SH-SY5Y (cell line): ENCODE results near the gene MTHFD1L.

ENCODE experiments used
- GATA2 ChIP-seq: IDR thresholded peaks from 2 replicates; pipeline ENCODE4 v1.6.1; 2011; ENCODE audit warnings: mild to moderate bottlenecking, low read depth, low read length
- GATA3 ChIP-seq: IDR thresholded peaks from 2 replicates; pipeline ENCODE4 v1.6.1; 2011; ENCODE audit warnings: low read depth, mild to moderate bottlenecking, low read length, moderate library complexity

MTHFD1L gene

DNA sequence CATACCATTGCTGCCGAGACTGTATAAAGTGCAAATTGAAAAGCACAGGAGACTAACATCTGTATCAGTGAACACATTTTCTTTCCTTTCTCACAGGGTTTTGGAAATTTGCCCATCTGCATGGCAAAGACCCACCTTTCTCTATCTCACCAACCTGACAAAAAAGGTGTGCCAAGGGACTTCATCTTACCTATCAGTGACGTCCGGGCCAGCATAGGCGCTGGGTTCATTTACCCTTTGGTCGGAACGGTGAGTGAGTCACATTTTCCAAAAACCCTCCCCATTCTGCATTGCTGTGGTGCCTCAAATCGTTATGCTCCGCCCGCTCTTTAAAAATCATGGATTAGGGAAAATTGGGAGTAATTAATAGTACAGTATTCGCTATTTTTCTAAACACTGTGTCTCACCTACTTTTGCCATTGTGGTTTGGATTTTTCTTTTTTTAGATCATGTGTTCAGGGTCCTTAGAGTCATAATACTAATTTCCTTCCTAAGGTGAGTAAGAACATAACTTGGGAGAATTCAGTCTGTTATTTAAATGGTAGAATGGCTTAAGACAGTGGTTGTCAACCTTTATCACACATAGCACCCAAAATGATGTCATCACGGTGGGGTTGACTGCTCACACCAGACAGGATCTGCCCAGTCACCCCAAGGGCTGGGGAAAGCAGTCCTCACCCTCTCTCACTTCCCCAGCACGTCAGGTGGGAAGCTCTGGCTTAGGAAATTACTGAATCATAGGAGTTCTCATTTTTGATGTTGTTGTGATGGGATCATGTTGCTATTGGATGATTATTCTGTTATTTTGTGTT, 171.6 kb downstream of the MTHFD1L start:
- no peak for TF ChIP-seq GATA2
- TF ChIP-seq GATA3 = no peak

DNA sequence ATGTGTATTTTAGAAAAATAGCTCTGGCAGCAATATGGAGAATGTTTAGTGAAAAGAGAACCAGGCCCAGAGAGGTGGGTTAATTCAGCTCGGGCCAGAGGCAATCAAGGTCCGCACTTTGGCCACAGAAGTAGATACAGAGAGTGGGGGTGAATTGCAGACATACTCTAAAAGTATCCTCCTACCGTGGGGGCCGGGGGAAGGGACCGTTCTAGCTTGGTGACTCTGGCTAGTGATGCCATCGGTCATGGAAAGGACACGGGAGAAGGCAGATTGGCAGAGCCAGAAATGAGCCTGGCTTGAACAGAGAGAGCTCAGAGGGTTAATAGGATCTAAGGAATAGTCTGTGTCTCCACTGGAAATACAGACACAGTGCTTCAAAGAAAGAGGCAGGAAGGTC, 173.1 kb downstream of the MTHFD1L start:
- TF ChIP-seq GATA3 (no peak), GATA2 (no peak)

DNA sequence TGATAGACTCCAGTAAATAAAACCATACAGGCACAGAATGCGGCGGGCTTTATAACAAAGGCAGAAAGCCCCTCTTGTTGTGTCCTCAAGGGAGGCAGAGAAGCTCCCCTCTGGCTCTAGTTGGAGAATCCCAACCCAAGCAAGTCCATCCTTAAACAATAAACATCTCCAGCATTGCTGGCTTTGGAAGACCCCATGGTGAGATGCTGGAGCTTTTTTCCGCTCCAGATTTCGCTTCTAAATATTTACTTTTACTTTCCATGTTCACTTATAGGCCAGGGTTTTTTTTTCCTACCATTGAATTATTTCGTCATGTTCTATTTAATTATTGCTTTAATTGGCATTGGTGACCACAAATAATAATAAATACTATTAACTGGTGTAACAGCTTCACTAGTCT, 176.2 kb downstream of the MTHFD1L start:
- no peak for TF ChIP-seq GATA2
- no peak for TF ChIP-seq GATA3

DNA sequence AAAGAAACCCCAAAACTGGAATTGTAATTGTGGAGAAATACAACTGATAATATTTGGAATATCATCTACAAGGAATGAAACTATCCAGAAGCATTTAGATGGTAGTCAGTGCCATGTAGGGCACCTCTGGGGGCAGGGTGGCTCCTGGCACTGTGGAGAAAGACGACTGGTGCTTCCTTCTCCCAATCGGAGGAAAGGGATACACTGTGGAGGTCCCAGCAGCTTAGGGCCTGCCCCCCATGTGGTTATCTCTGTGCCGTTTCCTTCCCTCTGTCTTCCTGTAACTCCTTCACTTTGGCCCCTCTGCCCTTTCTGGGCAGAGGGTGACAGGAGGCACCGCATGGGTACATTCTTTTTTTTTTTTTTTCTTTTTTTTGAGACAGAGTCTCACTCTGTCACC, 178.4 kb downstream of the MTHFD1L start:
- TF ChIP-seq GATA2 (no peak), GATA3 (no peak)

DNA sequence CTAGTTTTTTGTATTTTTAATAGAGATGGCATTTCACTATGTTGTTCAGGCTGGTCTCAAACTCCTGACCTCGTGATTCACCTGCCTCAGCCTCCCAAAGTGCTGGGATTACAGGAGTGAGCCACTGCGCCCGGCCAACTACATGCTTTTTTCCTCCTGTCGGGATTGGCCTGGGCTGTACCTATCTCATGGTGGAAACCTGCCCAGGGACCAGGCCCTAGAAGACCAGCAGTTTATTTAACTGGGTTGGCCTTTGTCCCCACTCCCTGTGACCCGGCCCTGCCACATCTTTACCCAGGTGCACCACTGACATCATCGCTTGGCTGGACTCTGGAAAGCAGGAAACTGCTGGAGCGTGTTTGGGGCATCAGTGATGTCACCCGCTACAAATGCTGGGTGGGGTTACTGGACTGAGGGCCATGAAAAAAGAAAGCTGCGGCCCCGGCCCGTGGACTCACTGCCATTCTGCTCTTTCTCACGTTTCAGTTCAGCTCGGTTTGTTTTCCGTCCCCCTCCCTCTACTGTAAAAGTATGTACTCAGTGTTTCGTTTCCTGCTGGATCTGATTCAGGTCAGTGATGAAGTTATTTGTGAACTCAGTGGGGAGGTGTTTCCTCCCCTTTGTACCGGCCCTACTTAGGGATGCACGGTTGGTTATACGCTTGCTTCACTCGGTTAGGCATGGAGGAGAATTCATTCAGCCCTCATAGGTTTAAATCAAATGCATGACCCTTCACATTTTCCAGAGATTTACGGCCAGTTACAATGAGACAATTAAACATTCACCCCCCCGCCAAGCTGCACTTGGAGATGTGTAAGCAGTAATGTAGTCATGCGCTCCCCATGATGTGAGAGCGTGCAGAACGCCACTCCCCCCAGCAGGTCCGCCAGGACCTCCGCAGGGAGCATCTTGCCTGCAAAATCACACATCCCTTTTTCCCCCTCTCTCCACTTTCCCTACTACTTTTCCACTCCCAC, 179.3 kb downstream of the MTHFD1L start:
- TF ChIP-seq GATA2 = no peak
- no peak for TF ChIP-seq GATA3

DNA sequence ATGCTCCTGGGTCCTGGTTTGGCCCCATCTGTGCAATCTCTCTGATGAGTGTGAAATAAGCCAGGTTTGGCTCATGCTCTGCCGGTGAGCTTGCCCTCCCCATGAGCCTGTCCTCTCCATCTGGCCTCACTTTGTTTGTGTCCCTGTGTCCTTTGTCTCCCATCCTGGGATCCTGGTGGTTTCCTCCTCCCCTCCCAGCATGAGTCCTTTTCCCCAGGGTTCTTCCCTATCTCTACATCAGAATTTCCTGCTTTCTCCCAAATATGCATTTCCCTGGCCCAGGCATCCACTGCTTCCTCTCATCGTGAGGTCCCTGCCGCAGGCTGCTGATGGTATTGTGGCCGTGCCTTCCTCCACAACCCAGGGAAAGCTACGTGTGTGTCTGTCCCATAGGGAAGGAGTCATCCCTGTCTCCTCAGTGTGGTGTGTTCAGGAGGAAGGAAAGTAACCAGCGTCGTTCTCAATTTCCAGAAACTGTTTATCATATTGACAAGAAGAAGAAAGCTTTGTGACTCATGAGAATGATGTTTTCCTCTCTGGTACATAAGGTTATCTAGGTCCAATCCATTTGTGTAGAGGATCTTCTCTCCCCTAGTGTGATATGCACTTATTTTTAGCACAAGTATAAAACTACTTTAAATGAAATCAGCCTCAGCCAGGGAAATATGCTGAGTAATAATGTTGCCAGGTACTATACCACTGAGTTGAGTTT, 180.2 kb downstream of the MTHFD1L start:
- TF ChIP-seq GATA3 (0 out of 2 replicates have a peak, but pooled peaks have one; percentile 47), GATA2 (peak; percentile 66)

DNA sequence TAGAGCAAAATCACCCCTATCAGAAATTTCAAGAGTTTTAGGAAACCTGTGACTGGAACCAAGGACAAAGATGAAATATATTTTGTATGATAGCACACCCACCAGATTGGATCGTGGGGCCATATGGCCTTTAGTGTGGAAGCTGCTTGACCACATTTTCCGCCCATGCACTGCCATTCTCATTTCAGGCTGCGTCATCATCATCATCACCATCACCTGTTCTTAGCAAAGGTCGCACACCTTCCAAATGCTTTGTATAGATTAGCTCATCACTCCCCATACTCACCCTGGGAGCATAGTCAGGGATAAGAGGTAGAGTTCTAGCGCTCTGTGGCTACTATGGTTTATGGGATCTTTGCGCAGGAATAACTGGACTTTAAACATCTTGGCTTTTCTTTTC, 185.7 kb downstream of the MTHFD1L start:
- TF ChIP-seq GATA3 = no peak
- TF ChIP-seq GATA2 = no peak

DNA sequence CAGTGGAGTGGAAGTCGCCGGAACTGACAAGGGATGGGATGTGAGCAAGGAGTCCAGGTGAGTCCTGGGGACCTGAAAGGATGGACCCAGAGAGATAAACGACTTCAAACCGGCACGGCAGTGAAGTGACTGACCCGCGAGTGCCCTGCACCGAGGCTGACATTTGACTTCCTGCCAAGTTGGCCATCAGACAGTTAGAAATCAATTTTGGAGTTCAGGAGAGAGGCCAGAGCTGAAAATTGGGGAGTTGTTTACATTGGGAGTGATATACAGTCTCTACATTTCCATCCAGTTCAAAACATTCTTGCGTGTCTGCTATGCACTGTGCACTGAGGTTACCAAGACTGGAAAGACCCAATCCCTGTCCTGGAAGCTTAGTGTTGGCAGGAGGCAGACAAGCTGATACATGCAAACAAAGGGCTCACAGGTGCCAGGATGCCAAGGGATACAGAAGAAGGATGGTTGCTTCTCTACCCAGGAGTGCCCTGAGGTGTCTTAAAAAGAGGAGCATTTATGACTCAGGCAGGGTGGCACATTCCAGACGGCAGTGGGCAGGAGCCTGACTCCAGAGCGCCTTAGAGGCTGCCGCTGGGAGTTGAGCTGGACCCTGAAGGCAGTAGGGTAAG, 186.6 kb downstream of the MTHFD1L start:
- TF ChIP-seq GATA3 (no peak), GATA2 (no peak)

DNA sequence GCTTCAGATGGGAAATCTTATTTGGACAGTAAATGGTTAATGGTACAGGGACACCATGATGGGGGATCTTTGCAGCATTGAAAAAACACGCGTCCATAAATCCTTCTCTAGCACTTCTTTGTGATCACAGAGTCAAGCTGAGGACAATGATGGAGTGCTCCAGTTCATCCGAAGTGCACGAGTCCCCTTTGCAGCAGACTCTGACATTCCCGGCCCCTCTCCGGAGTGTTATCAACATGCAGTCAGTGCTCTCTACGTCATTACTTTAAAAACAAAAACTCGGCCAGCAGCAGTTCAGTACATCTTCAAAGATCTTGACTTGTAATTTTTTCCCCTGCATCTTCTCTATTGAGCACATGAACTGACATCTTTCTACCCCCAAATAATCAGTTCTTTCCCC, 188.8 kb downstream of the MTHFD1L start:
- no peak for TF ChIP-seq GATA3
- no peak for TF ChIP-seq GATA2

DNA sequence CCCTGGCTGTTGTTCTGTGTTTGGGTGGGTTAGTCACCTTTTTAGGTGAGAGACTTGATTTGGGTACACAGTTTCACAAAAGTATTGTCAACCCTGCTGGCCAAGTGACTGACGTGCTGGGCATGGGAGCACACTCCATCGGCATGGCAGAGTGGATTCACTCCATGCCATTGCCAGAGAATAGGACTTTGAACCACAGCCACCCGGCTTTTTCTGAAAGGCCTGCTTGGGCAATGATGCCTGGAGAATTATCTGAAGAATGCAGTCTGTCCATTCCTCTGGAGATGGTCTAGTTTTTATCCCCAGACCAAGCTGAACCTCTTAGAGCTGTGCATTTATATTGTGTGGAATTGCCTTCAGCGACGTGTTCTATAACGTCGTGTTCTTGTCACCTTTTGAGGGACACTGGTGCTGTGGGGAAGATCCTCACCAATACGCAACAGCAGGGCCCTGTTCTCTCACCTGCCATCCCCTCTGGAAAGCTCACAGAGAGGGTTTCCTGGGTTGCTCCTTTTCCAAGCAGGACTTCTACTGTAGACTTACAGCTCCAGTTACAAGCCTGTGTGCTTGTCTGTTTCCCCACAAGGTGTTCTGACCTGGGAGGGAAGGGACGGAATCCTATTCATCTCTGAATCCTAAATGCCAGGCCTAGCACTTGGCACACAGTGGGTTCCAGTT, 190.9 kb downstream of the MTHFD1L start:
- TF ChIP-seq GATA3 (no peak), GATA2 (no peak)

DNA sequence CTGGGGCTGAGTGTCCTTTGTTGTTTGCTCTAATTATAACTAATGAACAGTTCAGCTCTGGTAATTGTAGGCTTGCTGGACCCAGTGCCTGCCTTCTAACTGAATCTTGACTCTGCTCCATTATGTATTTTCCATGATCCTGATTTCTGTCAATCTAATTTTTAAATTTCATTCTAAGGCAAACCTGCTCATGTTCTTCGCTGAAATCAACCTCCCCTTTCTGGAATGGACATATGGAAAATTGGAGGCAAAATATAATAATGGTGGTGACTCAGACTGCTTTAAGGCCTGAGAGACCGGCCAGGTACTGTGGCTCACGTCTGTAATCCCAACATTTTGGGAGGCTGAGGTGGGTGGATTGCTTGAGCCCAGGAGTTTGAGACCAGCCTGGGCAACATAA, 191.6 kb downstream of the MTHFD1L start:
- TF ChIP-seq GATA3 (no peak), GATA2 (no peak)

DNA sequence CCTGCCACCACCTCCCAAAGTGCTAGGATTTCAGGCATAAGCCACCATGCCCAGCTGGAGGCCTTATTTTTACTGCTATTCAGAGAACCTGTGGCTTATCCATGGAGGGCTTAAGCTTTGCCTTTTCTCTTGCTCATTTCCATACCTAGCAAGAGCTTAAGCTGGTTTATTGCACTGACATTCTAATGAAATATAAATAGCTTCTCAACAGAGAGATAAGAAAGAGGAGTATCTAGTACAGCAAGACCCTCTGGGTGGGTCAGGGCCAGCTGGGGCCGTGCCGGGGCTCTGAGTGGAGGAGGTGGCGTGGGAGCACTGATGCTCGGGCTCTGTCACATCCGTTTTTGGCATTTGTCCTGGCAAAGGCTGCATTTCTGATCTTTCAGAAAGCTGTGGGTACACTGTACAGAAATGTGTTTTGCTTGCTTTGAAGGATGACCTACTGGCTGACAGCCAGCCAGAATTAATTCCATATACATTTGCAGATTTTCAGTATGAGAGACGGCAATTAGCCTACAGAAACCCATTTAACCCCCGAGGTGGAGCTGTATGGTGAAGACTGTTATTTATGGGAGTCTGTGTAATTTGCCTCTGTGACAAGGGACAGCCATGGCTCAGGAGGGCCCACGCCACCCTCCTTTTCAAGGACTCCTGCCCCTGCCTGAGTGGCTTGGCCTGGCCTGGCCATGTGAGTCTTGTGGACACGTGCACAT, 192.7 kb downstream of the MTHFD1L start:
- TF ChIP-seq GATA2 (peak; percentile 68; the same call in 1 of the 2 replicates), GATA3 (no peak)
